WTC11 (cell line): Measurements from ENCODE around the gene CERS1. TPM values are rescaled to one million over a fixed set of nuclear protein-coding genes. Genes with fewer than 3 reads are reported as not detected.
"Not testable (repeated sequence)": the region's sequence is repeated elsewhere in the genome, so short reads cannot be mapped to it uniquely, and the experiment has no call there.

Experiments
- ATAC-seq: fragments of 200-7000 bp; cut with Tn5 transposase; 2 replicates; pipeline ENCODE4 v1.10.0; 2021; ENCODE audit warnings: mild to moderate bottlenecking, moderate library complexity
- CTCF ChIA-PET: fragments of 300-600 bp; sonication (Branson Sonifier 250); formaldehyde crosslinking; loops from one replicate; lab custom pipeline; 2021; ENCODE audit warnings: antibody characterized with exemption; lab: Charles Lee
- POLR2A ChIA-PET: fragments of 350-600 bp; sonication (Branson Sonifier 250); formaldehyde crosslinking; loops from one replicate; lab custom pipeline; 2021; ENCODE audit warnings: antibody characterized with exemption; lab: Charles Lee
- DNase-seq: peaks from one replicate; pipeline ENCODE4 v3.0.0; 2021; ENCODE audit warnings: low spot score
- H3K27ac Mint-ChIP-seq: 2 replicates; pipeline ENCODE4 v1.8.0; 2021; ENCODE audit warnings: mixed read lengths
- H3K27me3 Mint-ChIP-seq: 2 replicates; pipeline ENCODE4 v1.8.0; 2021; ENCODE audit warnings: low read depth, mild to moderate bottlenecking, moderate library complexity, mixed read lengths
- H3K36me3 Mint-ChIP-seq: 2 replicates; pipeline ENCODE4 v1.8.0; 2021; ENCODE audit warnings: mixed read lengths
- H3K4me1 Mint-ChIP-seq: 2 replicates; pipeline ENCODE4 v1.8.0; 2022; ENCODE audit warnings: mixed read lengths
- H3K4me3 Mint-ChIP-seq: 2 replicates; pipeline ENCODE4 v1.8.0; 2021; ENCODE audit warnings: mild to moderate bottlenecking, moderate library complexity, mixed read lengths
- H3K9me3 Mint-ChIP-seq: 2 replicates; pipeline ENCODE4 v1.8.0; 2021; ENCODE audit warnings: mixed read lengths
- ATF1 ChIP-seq: sonication (generic); formaldehyde crosslinking; IDR thresholded peaks from 2 replicates; pipeline ENCODE4 v1.8.1; 2023; ENCODE audit warnings: mild to moderate bottlenecking, moderate library complexity, missing genetic modification reagents
- ATF6 ChIP-seq: sonication (generic); formaldehyde crosslinking; IDR thresholded peaks from 2 replicates; pipeline ENCODE4 v1.8.1; 2023; ENCODE audit warnings: mild to moderate bottlenecking, missing genetic modification reagents
- CREM ChIP-seq: sonication (generic); formaldehyde crosslinking; IDR thresholded peaks from 2 replicates; pipeline ENCODE4 v1.8.1; 2022; ENCODE audit warnings: mild to moderate bottlenecking, missing genetic modification reagents, moderate library complexity
- EMX1 ChIP-seq: fragments of 250-450 bp; sonication (Bioruptor Pico); IDR thresholded peaks from 2 replicates; pipeline ENCODE4 v1.8.0; 2021; ENCODE audit warnings: mild to moderate bottlenecking
- FOXJ3 ChIP-seq: sonication (generic); formaldehyde crosslinking; IDR thresholded peaks from 2 replicates; pipeline ENCODE4 v1.9.0; 2021; ENCODE audit warnings: missing genetic modification reagents, mild to moderate bottlenecking, borderline replicate concordance
- FOXK1 ChIP-seq: sonication (generic); formaldehyde crosslinking; IDR thresholded peaks from 2 replicates; pipeline ENCODE4 v1.8.0; 2022; ENCODE audit warnings: mild to moderate bottlenecking, moderate library complexity, missing genetic modification reagents
- GABPB1 ChIP-seq: sonication (generic); formaldehyde crosslinking; IDR thresholded peaks from 2 replicates; pipeline ENCODE4 v1.8.1; 2023; ENCODE audit warnings: mild to moderate bottlenecking, missing genetic modification reagents
- NFYB ChIP-seq: sonication (generic); formaldehyde crosslinking; conservative IDR thresholded peaks from 2 replicates; pipeline ENCODE4 v1.8.0; 2022; ENCODE audit warnings: low read depth, missing genetic modification reagents
- USF2 ChIP-seq: sonication (generic); formaldehyde crosslinking; IDR thresholded peaks from 2 replicates; pipeline ENCODE4 v1.8.1; 2023; ENCODE audit warnings: mild to moderate bottlenecking, missing genetic modification reagents, moderate library complexity
- ZNF396 ChIP-seq: fragments of 250-450 bp; sonication (Bioruptor Pico); IDR thresholded peaks from 2 replicates; pipeline ENCODE4 v1.8.0; 2021; ENCODE audit warnings: mild to moderate bottlenecking, moderate library complexity, borderline replicate concordance
- ZNF416 ChIP-seq: fragments of 250-450 bp; sonication (Bioruptor Pico); IDR thresholded peaks from 2 replicates; pipeline ENCODE4 v1.9.0; 2021; ENCODE audit warnings: mild to moderate bottlenecking, inconsistent platforms
- total RNA-seq: library from RNA; stranded (reverse); gene quantifications from 3 replicates; pipeline ENCODE4 v1.2.3, GENCODE V29; 2021
- TF ChIP-seq, protein P1 (sequence below): sonication (generic); formaldehyde crosslinking; IDR thresholded peaks from 2 replicates; pipeline ENCODE4 v1.8.0; 2023; ENCODE audit warnings: missing genetic modification reagents, mild to moderate bottlenecking, borderline replicate concordance
- TF ChIP-seq, protein P2 (sequence below): fragments of 250-450 bp; sonication (Bioruptor Pico); conservative IDR thresholded peaks from 2 replicates; pipeline ENCODE4 v1.9.0; 2021; ENCODE audit warnings: mild to moderate bottlenecking
- TF ChIP-seq, protein P3 (sequence below): sonication (generic); formaldehyde crosslinking; IDR thresholded peaks from 2 replicates; pipeline ENCODE4 v1.8.0; 2022; ENCODE audit warnings: mild to moderate bottlenecking, missing genetic modification reagents

The CERS1 gene
- total RNA-seq, 1 experiment from 2014 or later, result 14.7 TPM

- TF ChIP-seq ZNF416 (CRISPR knock-in tag) (0 out of 2 replicates have a peak, but pooled peaks have one; percentile 50), FOXJ3 (CRISPR knock-in tag) (no peak), NFYB (peak; percentile 90), ZNF396 (CRISPR knock-in tag) (no peak), ATF6 (CRISPR knock-in tag) (no peak), CREM (CRISPR knock-in tag) (peak; percentile 97), USF2 (peak; percentile 65; the same call in 1 of the 2 replicates), EMX1 (CRISPR knock-in tag) (no peak), FOXK1 (CRISPR knock-in tag) (peak; percentile 98), ATF1 (peak; percentile 80; the same call in 1 of the 2 replicates), GABPB1 (CRISPR knock-in tag) (peak; percentile 67)
- TF ChIP-seq, protein P1, sequence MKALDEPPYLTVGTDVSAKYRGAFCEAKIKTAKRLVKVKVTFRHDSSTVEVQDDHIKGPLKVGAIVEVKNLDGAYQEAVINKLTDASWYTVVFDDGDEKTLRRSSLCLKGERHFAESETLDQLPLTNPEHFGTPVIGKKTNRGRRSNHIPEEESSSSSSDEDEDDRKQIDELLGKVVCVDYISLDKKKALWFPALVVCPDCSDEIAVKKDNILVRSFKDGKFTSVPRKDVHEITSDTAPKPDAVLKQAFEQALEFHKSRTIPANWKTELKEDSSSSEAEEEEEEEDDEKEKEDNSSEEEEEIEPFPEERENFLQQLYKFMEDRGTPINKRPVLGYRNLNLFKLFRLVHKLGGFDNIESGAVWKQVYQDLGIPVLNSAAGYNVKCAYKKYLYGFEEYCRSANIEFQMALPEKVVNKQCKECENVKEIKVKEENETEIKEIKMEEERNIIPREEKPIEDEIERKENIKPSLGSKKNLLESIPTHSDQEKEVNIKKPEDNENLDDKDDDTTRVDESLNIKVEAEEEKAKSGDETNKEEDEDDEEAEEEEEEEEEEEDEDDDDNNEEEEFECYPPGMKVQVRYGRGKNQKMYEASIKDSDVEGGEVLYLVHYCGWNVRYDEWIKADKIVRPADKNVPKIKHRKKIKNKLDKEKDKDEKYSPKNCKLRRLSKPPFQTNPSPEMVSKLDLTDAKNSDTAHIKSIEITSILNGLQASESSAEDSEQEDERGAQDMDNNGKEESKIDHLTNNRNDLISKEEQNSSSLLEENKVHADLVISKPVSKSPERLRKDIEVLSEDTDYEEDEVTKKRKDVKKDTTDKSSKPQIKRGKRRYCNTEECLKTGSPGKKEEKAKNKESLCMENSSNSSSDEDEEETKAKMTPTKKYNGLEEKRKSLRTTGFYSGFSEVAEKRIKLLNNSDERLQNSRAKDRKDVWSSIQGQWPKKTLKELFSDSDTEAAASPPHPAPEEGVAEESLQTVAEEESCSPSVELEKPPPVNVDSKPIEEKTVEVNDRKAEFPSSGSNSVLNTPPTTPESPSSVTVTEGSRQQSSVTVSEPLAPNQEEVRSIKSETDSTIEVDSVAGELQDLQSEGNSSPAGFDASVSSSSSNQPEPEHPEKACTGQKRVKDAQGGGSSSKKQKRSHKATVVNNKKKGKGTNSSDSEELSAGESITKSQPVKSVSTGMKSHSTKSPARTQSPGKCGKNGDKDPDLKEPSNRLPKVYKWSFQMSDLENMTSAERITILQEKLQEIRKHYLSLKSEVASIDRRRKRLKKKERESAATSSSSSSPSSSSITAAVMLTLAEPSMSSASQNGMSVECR, result peak; percentile 36; the same call in 1 of the 2 replicates
- TF ChIP-seq, protein P2, sequence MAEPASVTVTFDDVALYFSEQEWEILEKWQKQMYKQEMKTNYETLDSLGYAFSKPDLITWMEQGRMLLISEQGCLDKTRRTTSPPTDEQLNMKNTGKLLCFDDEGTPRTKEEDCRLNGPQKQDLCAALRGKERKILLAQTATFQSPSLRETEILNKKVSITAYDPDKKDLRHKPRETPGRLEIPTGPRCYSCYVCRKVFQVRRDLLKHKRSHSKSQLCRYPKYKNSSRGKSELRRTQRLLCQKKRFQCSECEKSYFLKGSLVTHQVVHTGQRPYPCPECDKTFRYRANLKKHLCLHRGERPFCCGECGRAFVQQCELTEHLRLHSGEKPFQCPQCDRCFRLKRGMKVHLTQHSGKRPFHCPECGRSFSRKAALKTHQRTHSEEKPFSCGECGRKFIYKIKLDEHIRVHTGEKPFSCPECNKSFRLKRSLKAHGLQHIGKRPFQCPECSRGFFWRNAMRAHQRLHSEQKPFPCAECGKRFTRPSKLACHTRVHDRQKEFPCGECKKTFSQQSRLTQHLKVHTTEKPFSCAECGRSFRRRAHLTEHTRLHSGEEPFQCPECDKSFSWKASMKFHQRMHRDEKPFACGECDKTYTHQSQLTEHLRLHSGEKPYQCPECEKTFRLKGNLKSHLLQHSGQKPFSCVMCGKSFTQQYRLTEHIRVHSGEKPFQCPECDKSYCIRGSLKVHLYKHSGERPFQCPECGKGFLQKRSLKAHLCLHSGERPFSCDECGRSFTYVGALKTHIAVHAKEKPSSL, result no peak
- TF ChIP-seq, protein P3, sequence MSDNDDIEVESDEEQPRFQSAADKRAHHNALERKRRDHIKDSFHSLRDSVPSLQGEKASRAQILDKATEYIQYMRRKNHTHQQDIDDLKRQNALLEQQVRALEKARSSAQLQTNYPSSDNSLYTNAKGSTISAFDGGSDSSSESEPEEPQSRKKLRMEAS, result peak; percentile 78
Observed at GRCh38 chr19:18919086-18919899, 23.3 kb upstream of the CERS1 start, which contains the start of the genes COPE and DDX49 (continued).

DNA sequence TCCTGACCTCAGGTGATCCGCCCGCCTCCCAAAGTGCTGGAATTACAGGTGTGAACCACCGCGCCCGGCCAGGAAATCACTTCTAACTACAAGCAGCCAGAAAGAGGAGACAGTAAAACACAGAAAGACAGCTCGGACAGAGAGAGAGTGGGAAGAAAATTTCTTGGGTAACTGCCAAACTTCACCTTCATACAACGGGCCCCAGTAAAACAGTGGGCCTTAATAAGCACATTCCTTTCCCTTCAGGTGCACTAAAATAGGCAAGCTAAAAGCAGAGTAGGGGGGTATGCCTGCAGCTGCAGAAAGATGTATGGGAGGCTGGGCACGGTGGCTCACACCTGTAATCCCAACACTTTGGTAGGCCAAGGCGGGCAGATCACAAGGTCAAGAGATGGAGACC, 21.6 kb upstream of the CERS1 start:
- POLR2A ChIA-PET, H3K9me3 Mint-ChIP-seq, H3K27me3 Mint-ChIP-seq, H3K4me1 Mint-ChIP-seq, DNase-seq, H3K27ac Mint-ChIP-seq, ATAC-seq, CTCF ChIA-PET: not testable (repeated sequence)
- H3K36me3 Mint-ChIP-seq, result peaks cover 14% of the 10 kb centered on the region
- peak overlapping the region; percentile 99 for H3K4me3 Mint-ChIP-seq
